ENCODE measurements around the gene TSPEAR.

TSPEAR gene

GRCh38 chr21:44477131-44477530, 234.2 kb downstream of the TSPEAR start:
- ATAC-seq = no peak

GRCh38 chr21:44475266-44475845, 236.0 kb downstream of the TSPEAR start:
- no peak for ATAC-seq
- TF ChIP-seq BACH2 (CRISPR knock-in tag; IDR thresholded peaks at IDR 0.05; ENCODE audit: borderline replicate concordance) (no peak), PATZ1 (CRISPR knock-in tag; IDR thresholded peaks at IDR 0.05; ENCODE audit: borderline replicate concordance) (no peak), ZC3H10 (CRISPR knock-in tag; IDR thresholded peaks at IDR 0.05) (no peak), ZFP3 (CRISPR knock-in tag; IDR thresholded peaks at IDR 0.05) (no peak), TCF4 (CRISPR knock-in tag; IDR thresholded peaks at IDR 0.05; ENCODE audit: borderline replicate concordance) (no peak), ZNF8 (CRISPR knock-in tag; IDR thresholded peaks at IDR 0.05) (no peak), CSRNP3 (CRISPR knock-in tag; IDR thresholded peaks at IDR 0.05) (no peak), SNAI2 (CRISPR knock-in tag; IDR thresholded peaks at IDR 0.05) (no peak)

More at GRCh38 chr21:44477131-44477530, 234.2 kb downstream of the TSPEAR start:
- TF ChIP-seq ZC3H10 (CRISPR knock-in tag; IDR thresholded peaks at IDR 0.05) = no peak
- no peak for TF ChIP-seq ZNF565 (CRISPR knock-in tag; conservative IDR thresholded peaks at IDR 0.05; ENCODE audit: low read depth)
- no peak for TF ChIP-seq TSHZ2 (CRISPR knock-in tag; IDR thresholded peaks at IDR 0.05)
- TF ChIP-seq POU6F1 (CRISPR knock-in tag; IDR thresholded peaks at IDR 0.05; ENCODE audit: borderline replicate concordance, low read depth) = no peak
- no peak for TF ChIP-seq TCF4 (CRISPR knock-in tag; IDR thresholded peaks at IDR 0.05; ENCODE audit: borderline replicate concordance)
- TF ChIP-seq GLIS3 (CRISPR knock-in tag; IDR thresholded peaks at IDR 0.05) = no peak
- no peak for TF ChIP-seq CREB5 (CRISPR knock-in tag; IDR thresholded peaks at IDR 0.05; ENCODE audit: low read depth)
- TF ChIP-seq ZFP3 (CRISPR knock-in tag; IDR thresholded peaks at IDR 0.05) = no peak
- TF ChIP-seq RARB (CRISPR knock-in tag; IDR thresholded peaks at IDR 0.05) = no peak
- no peak for TF ChIP-seq OSR1 (CRISPR knock-in tag; IDR thresholded peaks at IDR 0.05)
- TF ChIP-seq ISL1 (CRISPR knock-in tag; IDR thresholded peaks at IDR 0.05) = no peak
- TF ChIP-seq SNAI2 (CRISPR knock-in tag; IDR thresholded peaks at IDR 0.05) = no peak
- no peak for TF ChIP-seq ZNF70 (CRISPR knock-in tag; IDR thresholded peaks at IDR 0.05)
- TF ChIP-seq TOX (CRISPR knock-in tag; IDR thresholded peaks at IDR 0.05; ENCODE audit: borderline replicate concordance) = no peak
- no peak for TF ChIP-seq ARNTL (CRISPR knock-in tag; IDR thresholded peaks at IDR 0.05; ENCODE audit: borderline replicate concordance, low read depth)
- no peak for TF ChIP-seq ZFP30 (CRISPR knock-in tag; IDR thresholded peaks at IDR 0.05)
- no peak for TF ChIP-seq CSRNP3 (CRISPR knock-in tag; IDR thresholded peaks at IDR 0.05)
- no peak for TF ChIP-seq PATZ1 (CRISPR knock-in tag; IDR thresholded peaks at IDR 0.05; ENCODE audit: borderline replicate concordance)

All from SK-N-SH treated with all-trans-retinoic acid at 6 μM for 48 hours (cell line).